CD14-positive monocyte (primary cell): ENCODE measurements around the gene NTPCR. TPM values are rescaled to one million over a fixed set of nuclear protein-coding genes. Genes with fewer than 3 reads are reported as not detected.

Source experiments
- DNase-seq, 3 donors: peaks; one replicate each; pipeline ENCODE4 v3.0.0-alpha.2; 2011 to 2022
- H2AFZ ChIP-seq: 2 replicates; pipeline ENCODE4 v1.6.0; 2012; ENCODE audit warnings: mild to moderate bottlenecking, low read depth, low read length, inconsistent platforms; ENCODE audit not compliant: insufficient read depth, poor library complexity, severe bottlenecking
- H3K27ac ChIP-seq, 2 donors: 1 replicate in 1 of 2; 2 replicates in 1 of 2; pipeline ENCODE4 v1.5.1; 2012 to 2013; ENCODE audit warnings: low read length in 2 of 2, control low read depth in 1 of 2, inconsistent platforms in 1 of 2, low read depth in 1 of 2, mild to moderate bottlenecking in 1 of 2
- H3K27me3 ChIP-seq, 2 donors: one replicate each; pipeline versions ENCODE4 v1.6.0 to v1.6.1; 2011 to 2013; ENCODE audit warnings: low read length in 2 of 2; ENCODE audit not compliant: control insufficient read depth in 2 of 2, insufficient read depth in 2 of 2
- H3K36me3 ChIP-seq, 2 donors: replicated peaks in 1 of 2; 1 replicate in 1 of 2; 2 replicates in 1 of 2; pipeline versions ENCODE4 v1.5.1 to v1.6.1; 2012 to 2013; ENCODE audit warnings: low read length in 2 of 2, control low read depth in 1 of 2, inconsistent platforms in 1 of 2, mild to moderate bottlenecking in 1 of 2; ENCODE audit not compliant: insufficient read depth in 2 of 2, control insufficient read depth in 1 of 2
- H3K4me1 ChIP-seq, 2 donors: 1 replicate in 1 of 2; 2 replicates in 1 of 2; pipeline versions ENCODE4 v1.5.1 to v1.6.1; 2012 to 2013; ENCODE audit warnings: low read length in 2 of 2, control low read depth in 1 of 2, inconsistent platforms in 1 of 2, mild to moderate bottlenecking in 1 of 2, moderate library complexity in 1 of 2; ENCODE audit not compliant: insufficient read depth in 2 of 2, control insufficient read depth in 1 of 2
- H3K4me2 ChIP-seq: replicated peaks from 2 replicates; pipeline ENCODE3; 2012; ENCODE audit warnings: low read length, moderate library complexity, mild to moderate bottlenecking; ENCODE audit not compliant: poor library complexity, severe bottlenecking; ENCODE audit errors: extremely low read depth
- H3K4me3 ChIP-seq, 3 experiments: fragments of 200-600 bp in 1 of 3; sonication (generic) in 1 of 3; replicated peaks in 1 of 3; 1 replicate in 2 of 3; 2 replicates in 1 of 3; pipeline ENCODE4 v1.5.1; 2011 to 2013; ENCODE audit warnings: low read length in 3 of 3, mild to moderate bottlenecking in 3 of 3, control low read depth in 2 of 3, low read depth in 2 of 3, inconsistent platforms in 1 of 3, moderate library complexity in 1 of 3
- H3K79me2 ChIP-seq: 2 replicates; pipeline ENCODE4 v1.6.0; 2012; ENCODE audit warnings: mild to moderate bottlenecking, control low read depth, inconsistent platforms, low read length, moderate library complexity; ENCODE audit not compliant: insufficient read depth
- H3K9ac ChIP-seq: 2 replicates; pipeline ENCODE4 v1.6.0; 2017; ENCODE audit warnings: low read length, mild to moderate bottlenecking; ENCODE audit not compliant: insufficient read depth, poor library complexity, severe bottlenecking
- H3K9me3 ChIP-seq, 2 donors: replicated peaks in 1 of 2; 1 replicate in 1 of 2; 2 replicates in 1 of 2; pipeline versions ENCODE4 v1.5.1 to v1.6.1; 2012 to 2013; ENCODE audit warnings: low read length in 2 of 2, control low read depth in 1 of 2; ENCODE audit not compliant: control insufficient read depth in 1 of 2, insufficient read depth in 1 of 2
- H4K20me1 ChIP-seq: 2 replicates; pipeline ENCODE4 v1.6.0; 2012; ENCODE audit warnings: mild to moderate bottlenecking, low read length, control low read depth, moderate library complexity; ENCODE audit not compliant: insufficient read depth
- H3K27ac Mint-ChIP-seq, 7 donors: one replicate each; pipeline ENCODE4 v1.8.0; 2020; ENCODE audit warnings: mild to moderate bottlenecking in 7 of 7, mixed read lengths in 7 of 7, moderate library complexity in 6 of 7, inconsistent platforms in 2 of 7
- H3K27me3 Mint-ChIP-seq, 3 donors: one replicate each; pipeline ENCODE4 v1.8.0; 2021 to 2022; ENCODE audit warnings: low read depth in 3 of 3, mild to moderate bottlenecking in 3 of 3, mixed read lengths in 3 of 3, moderate library complexity in 3 of 3, inconsistent platforms in 1 of 3
- H3K36me3 Mint-ChIP-seq, 2 donors: one replicate each; pipeline ENCODE4 v1.8.0; 2020; ENCODE audit warnings: mixed read lengths in 2 of 2, inconsistent platforms in 1 of 2, mild to moderate bottlenecking in 1 of 2
- H3K4me1 Mint-ChIP-seq: one replicate; pipeline ENCODE4 v1.8.0; 2020; ENCODE audit warnings: mild to moderate bottlenecking, mixed read lengths
- H3K4me3 Mint-ChIP-seq, 2 donors: one replicate each; pipeline ENCODE4 v1.8.0; 2020; ENCODE audit warnings: mild to moderate bottlenecking in 2 of 2, mixed read lengths in 2 of 2, moderate library complexity in 1 of 2
- H3K9me3 Mint-ChIP-seq, 7 donors: one replicate each; pipeline ENCODE4 v1.8.0; 2020 to 2022; ENCODE audit warnings: mixed read lengths in 7 of 7, mild to moderate bottlenecking in 6 of 7, moderate library complexity in 6 of 7, inconsistent platforms in 2 of 7
- CTCF ChIP-seq: fragments of 200-600 bp; IDR thresholded peaks from one replicate; pipeline ENCODE4 v1.8.0; 2022; ENCODE audit warnings: antibody characterized with exemption, mild to moderate bottlenecking
- WGBS: methylation state at CpG from one replicate; pipeline ENCODE4 v1.1.5; 2013; ENCODE audit warnings: missing lambda C conversion rate; ENCODE audit not compliant: insufficient coverage; 5-methylcytosine and 5-hydroxymethylcytosine counted together
- intact Hi-C, 2 donors: fragments of 100-400 bp; cut with micrococcal nuclease; formaldehyde crosslinking; loops; one replicate each; pipeline versions ENCODE4 v1.15.0 to v1.15.1; 2023
- polyA plus RNA-seq, 3 donors: library from polyadenylated mRNA; depleted of rRNA in 1 of 3; unstranded in 2 of 3; stranded (reverse) in 1 of 3; fragments of 300-500 nt in 2 of 3; fragments of >200 nt in 1 of 3; fragmentation: Illumina TruSeq in 2 of 3; gene quantifications; 1 replicate in 2 of 3; 2 replicates in 1 of 3; pipeline ENCODE4 v1.2.3, GENCODE V29; 2012 to 2021

The NTPCR gene
- polyA plus RNA-seq, 3 donors = 8.6 to 42.0 (median 31.7) TPM

DNA sequence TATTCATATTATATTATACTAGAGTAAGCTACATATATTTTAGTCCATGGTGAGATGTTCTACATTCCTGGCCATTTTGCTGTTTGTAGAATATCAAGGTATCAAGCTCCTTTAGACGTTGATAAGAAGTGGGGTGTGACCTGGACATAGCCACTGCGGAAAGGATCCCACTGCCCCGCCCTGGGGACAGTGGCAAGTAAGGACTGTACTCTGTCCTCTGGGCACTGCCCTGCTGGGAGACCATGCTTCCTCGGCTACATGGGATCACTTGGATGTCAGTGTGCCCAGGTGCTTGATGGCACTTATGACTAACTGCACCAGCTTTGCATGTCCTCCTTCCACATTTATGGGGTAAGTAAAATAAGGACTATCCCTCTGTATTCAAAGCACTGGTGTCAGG is 46.3 kb upstream of the NTPCR start:
- WGBS = 79% methylated on average over 4 of the region's 4 CpGs
- H3K9me3 ChIP-seq = no peaks in the 10 kb centered on the region
- H4K20me1 ChIP-seq = no peaks in the 10 kb centered on the region
- no peak for TF ChIP-seq CTCF
- H2AFZ ChIP-seq = no peak overlapping the region
- peaks cover 0 to 5% of the 10 kb centered on the region in 2 donors for H3K4me1 ChIP-seq
- intact Hi-C loops = no loop called here
- no peak for DNase-seq
- H3K27ac ChIP-seq = no peak overlapping the region
- peaks cover 0 to 1% (median 0%) of the 10 kb centered on the region in 3 donors for H3K27me3 Mint-ChIP-seq
- H3K27me3 ChIP-seq = no peaks in the 10 kb centered on the region
- no peak overlapping the region for H3K4me2 ChIP-seq
- no peaks in the 10 kb centered on the region for H3K36me3 ChIP-seq
- peaks cover 10% of the 10 kb centered on the region for H3K4me1 Mint-ChIP-seq
- no peaks in the 10 kb centered on the region for H3K9me3 Mint-ChIP-seq
- H3K36me3 Mint-ChIP-seq = no peaks in the 10 kb centered on the region
- H3K27ac Mint-ChIP-seq = no peak overlapping the region
- H3K9ac ChIP-seq = no peak overlapping the region
- H3K4me3 ChIP-seq = no peak overlapping the region
- no peak overlapping the region for H3K4me3 Mint-ChIP-seq
- H3K79me2 ChIP-seq = no peaks in the 10 kb centered on the region

GRCh38 chr1:232904566-232904965 is 45.8 kb upstream of the NTPCR start:
- no CpG with 5 or more reads among the region's 1 CpG for WGBS
- Histone ChIP-seq H3K4me1 (peaks cover 0 to 5% of the 10 kb centered on the region in 2 donors), H2AFZ (no peak overlapping the region), H3K4me2 (no peak overlapping the region), H3K36me3 (no peaks in the 10 kb centered on the region), H3K9me3 (no peaks in the 10 kb centered on the region), H3K27ac (no peak overlapping the region), H3K79me2 (no peaks in the 10 kb centered on the region), H3K4me3 (no peak overlapping the region), H3K9ac (no peak overlapping the region), H4K20me1 (no peaks in the 10 kb centered on the region), H3K27me3 (no peaks in the 10 kb centered on the region)
- Mint-ChIP-seq H3K4me3 (no peak overlapping the region), H3K27me3 (peaks cover 0 to 1% (median 0%) of the 10 kb centered on the region in 3 donors), H3K27ac (peak overlapping the region in 1 of 7 donors; percentile 13), H3K9me3 (no peaks in the 10 kb centered on the region), H3K36me3 (no peaks in the 10 kb centered on the region), H3K4me1 (peaks cover 14% of the 10 kb centered on the region)
- intact Hi-C loops = no loop called here
- no peak for TF ChIP-seq CTCF
- DNase-seq = peak in 1 of 3 donors; percentile 9
